Measurements from ENCODE around the gene ZNF324. TPM values are rescaled to one million over a fixed set of nuclear protein-coding genes. Genes with fewer than 3 reads are reported as not detected.
A peak's percentile ranks its signal among the peaks of the same experiment; 100 is the strongest.

The ZNF324 gene
- total and polyA plus RNA-seq, 9 of the 15 experiments (the other 6 are each of a cell fraction or from before 2014, with no cell fraction given): 0.92 to 16.4 (median 5.3) TPM

- TF ChIP-seq, protein P1, sequence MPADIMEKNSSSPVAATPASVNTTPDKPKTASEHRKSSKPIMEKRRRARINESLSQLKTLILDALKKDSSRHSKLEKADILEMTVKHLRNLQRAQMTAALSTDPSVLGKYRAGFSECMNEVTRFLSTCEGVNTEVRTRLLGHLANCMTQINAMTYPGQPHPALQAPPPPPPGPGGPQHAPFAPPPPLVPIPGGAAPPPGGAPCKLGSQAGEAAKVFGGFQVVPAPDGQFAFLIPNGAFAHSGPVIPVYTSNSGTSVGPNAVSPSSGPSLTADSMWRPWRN (IDR thresholded peaks at IDR 0.05; ENCODE audit: low read depth): no peak
- TF ChIP-seq ZNF609 (CRISPR knock-in tag; IDR thresholded peaks at IDR 0.05; ENCODE audit: borderline replicate concordance) (0 out of 2 replicates have a peak, but pooled peaks have one; percentile 76), MAFK (IDR thresholded peaks at IDR 0.05; ENCODE audit: low read length) (no peak), ZBTB7A (IDR thresholded peaks at IDR 0.05; ENCODE audit: borderline replicate concordance, control insufficient read depth, low read depth, low read length) (peak; percentile 90), CBX8 (IDR thresholded peaks at IDR 0.05; ENCODE audit: borderline replicate concordance, extremely low read depth, low read depth, low read length, poor library complexity, severe bottlenecking) (no peak), SMARCA5 (IDR thresholded peaks at IDR 0.05) (peak; percentile 35; the same call in 1 of the 2 replicates), NFE2 (IDR thresholded peaks at IDR 0.05; ENCODE audit: low read depth) (peak; percentile 29; the same call in 1 of the 2 replicates), GATA2 (CRISPR knock-in tag; IDR thresholded peaks at IDR 0.05) (no peak), POLR2A (conservative IDR thresholded peaks at IDR 0.05) (peak; percentile 83), ZNF699 (CRISPR knock-in tag; IDR thresholded peaks at IDR 0.05; ENCODE audit: insufficient replicate concordance) (no peak), NFE2L1 (tag; IDR thresholded peaks at IDR 0.05; ENCODE audit: borderline replicate concordance, low read depth) (no peak), NFIC (IDR thresholded peaks at IDR 0.05) (peak; percentile 73), SREBF2 (CRISPR knock-in tag; IDR thresholded peaks at IDR 0.05) (0 out of 2 replicates have a peak, but pooled peaks have one; percentile 19), TCF7 (IDR thresholded peaks at IDR 0.05; ENCODE audit: borderline replicate concordance) (peak; percentile 87; the same call in 1 of the 2 replicates), ZSCAN32 (CRISPR knock-in tag; IDR thresholded peaks at IDR 0.05) (no peak), TRIM24 (IDR thresholded peaks at IDR 0.05) (peak; percentile 36 to 100; a peak in 3 of 4 replicates), FOXA3 (CRISPR knock-in tag; conservative IDR thresholded peaks at IDR 0.05 in 1 of 2, IDR thresholded peaks at IDR 0.05 in 1 of 2) (peak in 1 of 2 experiments; percentile 78; a peak in 2 of 4 replicates), ZKSCAN3 (CRISPR knock-in tag; IDR thresholded peaks at IDR 0.05) (no peak), NRF1 (conservative IDR thresholded peaks at IDR 0.05 in 1 of 2, IDR thresholded peaks at IDR 0.05 in 1 of 2) (peak; percentile 55 to 73), CBX3 (IDR thresholded peaks at IDR 0.05; ENCODE audit: borderline replicate concordance in 1 of 2, low read length in 2 of 2) (peak in 1 of 2 experiments; percentile 72; a peak in 2 of 3 replicates)
- TF ChIP-seq, protein P2, sequence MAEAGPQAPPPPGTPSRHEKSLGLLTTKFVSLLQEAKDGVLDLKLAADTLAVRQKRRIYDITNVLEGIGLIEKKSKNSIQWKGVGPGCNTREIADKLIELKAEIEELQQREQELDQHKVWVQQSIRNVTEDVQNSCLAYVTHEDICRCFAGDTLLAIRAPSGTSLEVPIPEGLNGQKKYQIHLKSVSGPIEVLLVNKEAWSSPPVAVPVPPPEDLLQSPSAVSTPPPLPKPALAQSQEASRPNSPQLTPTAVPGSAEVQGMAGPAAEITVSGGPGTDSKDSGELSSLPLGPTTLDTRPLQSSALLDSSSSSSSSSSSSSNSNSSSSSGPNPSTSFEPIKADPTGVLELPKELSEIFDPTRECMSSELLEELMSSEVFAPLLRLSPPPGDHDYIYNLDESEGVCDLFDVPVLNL (CRISPR knock-in tag; IDR thresholded peaks at IDR 0.05; ENCODE audit: low read depth): no peak; the same call in 1 of the 2 replicates
These were observed 52.7 kb downstream of the ZNF324 start, which contains the start of gene ZBTB45 (continued) for GRCh38 chr19:58519355-58520256.

Measured in K562 (cell line).